K562 (cell line): ENCODE measurements around the gene UBAC2. TPM values are rescaled to one million over a fixed set of nuclear protein-coding genes. Genes with fewer than 3 reads are reported as not detected.

Experiments used
- BRCA1 ChIP-seq, 2 experiments: fragments of 450-650 bp in 1 of 2; sonication (generic) in 1 of 2; formaldehyde crosslinking in 1 of 2; IDR thresholded peaks; 2 replicates each; pipeline versions ENCODE4 v1.5.0 to v1.6.1; 2017 to 2020; ENCODE audit warnings: mild to moderate bottlenecking in 1 of 2, missing genetic modification reagents in 1 of 2
- BRF2 ChIP-seq: IDR thresholded peaks from 3 replicates; pipeline ENCODE4 v1.6.1; 2011; ENCODE audit warnings: borderline replicate concordance, mild to moderate bottlenecking; ENCODE audit not compliant: insufficient read length, insufficient read depth
- CBX8 ChIP-seq: fragments of 200-600 bp; sonication (generic); IDR thresholded peaks from 2 replicates; pipeline ENCODE4 v1.6.1; 2012; ENCODE audit warnings: borderline replicate concordance, mixed run types, low read depth, mild to moderate bottlenecking, moderate library complexity, mixed read lengths, low read length, control low read depth, inconsistent platforms; ENCODE audit not compliant: poor library complexity, severe bottlenecking; ENCODE audit errors: extremely low read depth
- NR4A1 ChIP-seq, 2 experiments: fragments of 250-450 bp in 1 of 2; fragments of 450-650 bp in 1 of 2; sonication (Bioruptor Pico) in 1 of 2; IDR thresholded peaks; 2 replicates each; pipeline versions ENCODE4 v1.4.0 to v1.6.1; 2016 to 2020; ENCODE audit warnings: mild to moderate bottlenecking in 2 of 2, missing compliant biosample characterization in 1 of 2, missing genetic modification characterization in 1 of 2, moderate library complexity in 1 of 2
- polyA plus RNA-seq, 8 experiments: library from polyadenylated mRNA; depleted of rRNA in 4 of 8; stranded (reverse) in 5 of 8; unstranded in 3 of 8; fragments of >200 nt; fragmentation: Nextera tagmentation in 2 of 8; fragmentation: Illumina TruSeq in 1 of 8; extraction: Ambion mirVana in 2 of 8; extraction: Trizol in 1 of 8; gene quantifications; 2 replicates each; pipeline versions ENCODE4 v1.2.1 to v1.2.3, GENCODE V29; 2011 to 2014; ENCODE audit warnings: inconsistent platforms in 1 of 8, missing spikeins in 1 of 8
- total RNA-seq, 7 experiments: library from RNA; depleted of rRNA in 6 of 7; stranded (reverse); fragments of >200 nt in 6 of 7; fragmentation: Illumina TruSeq in 2 of 7; extraction: Trizol in 2 of 7; gene quantifications; 2 replicates each; pipeline versions ENCODE4 v1.2.1 to v1.2.3, GENCODE V29; 2011 to 2021; ENCODE audit warnings: low replicate concordance in 1 of 7
- TF ChIP-seq, protein P1 (sequence below): fragments of 450-650 bp; IDR thresholded peaks from 2 replicates; pipeline ENCODE4 v1.6.1; 2016; ENCODE audit warnings: low read depth

UBAC2 gene
- total and polyA plus RNA-seq, 9 of the 15 experiments (the other 6 are each of a cell fraction or from before 2014, with no cell fraction given), result 6.0 to 84.1 (median 32.3) TPM

DNA sequence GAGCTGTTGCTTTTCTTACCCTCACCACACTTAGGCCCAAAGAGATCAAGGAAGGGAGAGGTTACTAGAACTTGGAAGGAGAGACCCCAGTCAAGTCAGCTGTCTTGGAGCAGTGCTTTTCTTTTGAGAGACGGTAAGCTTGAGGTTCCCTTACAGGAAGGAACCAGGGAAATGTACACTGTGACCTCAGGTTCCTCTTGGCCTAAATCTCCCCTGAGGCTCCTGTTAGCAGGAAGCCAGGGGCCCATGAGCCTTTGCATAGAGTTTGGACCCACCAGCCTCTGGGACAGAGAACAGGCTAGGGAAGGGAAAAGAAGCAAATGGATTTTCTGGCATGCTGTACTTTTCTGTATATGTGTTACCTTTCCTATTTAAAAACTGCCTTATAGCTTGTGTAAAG is 63.4 kb downstream of the UBAC2 start (continued):
- no peak for TF ChIP-seq NR4A1 (CRISPR knock-in tag; IDR thresholded peaks at IDR 0.05)
- TF ChIP-seq NR4A1 (tag; IDR thresholded peaks at IDR 0.05), result no peak
- TF ChIP-seq BRCA1 (IDR thresholded peaks at IDR 0.05), result no peak
- no peak for TF ChIP-seq BRCA1 (CRISPR knock-in tag; IDR thresholded peaks at IDR 0.05)
- TF ChIP-seq, protein P1, sequence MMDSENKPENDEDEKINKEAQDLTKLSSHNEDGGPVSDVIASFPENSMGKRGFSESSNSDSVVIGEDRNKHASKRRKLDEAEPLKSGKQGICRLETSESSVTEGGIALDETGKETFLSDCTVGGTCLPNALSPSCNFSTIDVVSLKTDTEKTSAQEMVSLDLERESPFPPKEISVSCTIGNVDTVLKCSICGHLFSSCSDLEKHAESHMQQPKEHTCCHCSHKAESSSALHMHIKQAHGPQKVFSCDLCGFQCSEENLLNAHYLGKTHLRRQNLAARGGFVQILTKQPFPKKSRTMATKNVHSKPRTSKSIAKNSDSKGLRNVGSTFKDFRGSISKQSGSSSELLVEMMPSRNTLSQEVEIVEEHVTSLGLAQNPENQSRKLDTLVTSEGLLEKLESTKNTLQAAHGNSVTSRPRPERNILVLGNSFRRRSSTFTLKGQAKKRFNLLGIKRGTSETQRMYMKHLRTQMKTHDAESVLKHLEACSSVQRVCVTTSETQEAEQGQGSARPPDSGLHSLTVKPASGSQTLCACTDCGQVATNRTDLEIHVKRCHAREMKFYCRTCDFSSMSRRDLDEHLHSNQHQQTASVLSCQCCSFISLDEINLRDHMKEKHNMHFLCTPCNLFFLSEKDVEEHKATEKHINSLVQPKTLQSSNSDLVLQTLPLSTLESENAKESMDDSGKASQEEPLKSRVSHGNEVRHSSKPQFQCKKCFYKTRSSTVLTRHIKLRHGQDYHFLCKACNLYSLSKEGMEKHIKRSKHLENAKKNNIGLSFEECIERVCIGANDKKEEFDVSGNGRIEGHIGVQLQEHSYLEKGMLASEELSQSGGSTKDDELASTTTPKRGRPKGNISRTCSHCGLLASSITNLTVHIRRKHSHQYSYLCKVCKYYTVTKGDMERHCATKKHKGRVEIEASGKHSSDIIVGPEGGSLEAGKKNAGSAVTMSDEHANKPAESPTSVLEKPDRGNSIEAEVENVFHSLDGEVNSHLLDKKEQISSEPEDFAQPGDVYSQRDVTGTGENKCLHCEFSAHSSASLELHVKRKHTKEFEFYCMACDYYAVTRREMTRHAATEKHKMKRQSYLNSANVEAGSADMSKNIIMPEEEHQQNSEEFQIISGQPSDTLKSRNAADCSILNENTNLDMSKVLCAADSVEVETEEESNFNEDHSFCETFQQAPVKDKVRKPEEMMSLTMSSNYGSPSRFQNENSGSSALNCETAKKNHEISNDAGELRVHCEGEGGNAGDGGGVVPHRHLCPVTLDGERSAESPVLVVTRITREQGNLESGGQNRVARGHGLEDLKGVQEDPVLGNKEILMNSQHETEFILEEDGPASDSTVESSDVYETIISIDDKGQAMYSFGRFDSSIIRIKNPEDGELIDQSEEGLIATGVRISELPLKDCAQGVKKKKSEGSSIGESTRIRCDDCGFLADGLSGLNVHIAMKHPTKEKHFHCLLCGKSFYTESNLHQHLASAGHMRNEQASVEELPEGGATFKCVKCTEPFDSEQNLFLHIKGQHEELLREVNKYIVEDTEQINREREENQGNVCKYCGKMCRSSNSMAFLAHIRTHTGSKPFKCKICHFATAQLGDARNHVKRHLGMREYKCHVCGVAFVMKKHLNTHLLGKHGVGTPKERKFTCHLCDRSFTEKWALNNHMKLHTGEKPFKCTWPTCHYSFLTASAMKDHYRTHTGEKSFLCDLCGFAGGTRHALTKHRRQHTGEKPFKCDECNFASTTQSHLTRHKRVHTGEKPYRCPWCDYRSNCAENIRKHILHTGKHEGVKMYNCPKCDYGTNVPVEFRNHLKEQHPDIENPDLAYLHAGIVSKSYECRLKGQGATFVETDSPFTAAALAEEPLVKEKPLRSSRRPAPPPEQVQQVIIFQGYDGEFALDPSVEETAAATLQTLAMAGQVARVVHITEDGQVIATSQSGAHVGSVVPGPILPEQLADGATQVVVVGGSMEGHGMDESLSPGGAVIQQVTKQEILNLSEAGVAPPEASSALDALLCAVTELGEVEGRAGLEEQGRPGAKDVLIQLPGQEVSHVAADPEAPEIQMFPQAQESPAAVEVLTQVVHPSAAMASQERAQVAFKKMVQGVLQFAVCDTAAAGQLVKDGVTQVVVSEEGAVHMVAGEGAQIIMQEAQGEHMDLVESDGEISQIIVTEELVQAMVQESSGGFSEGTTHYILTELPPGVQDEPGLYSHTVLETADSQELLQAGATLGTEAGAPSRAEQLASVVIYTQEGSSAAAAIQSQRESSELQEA, result no peak
- no peak for TF ChIP-seq BRF2
- TF ChIP-seq CBX8, result no peak
- TF ChIP-seq, all 486 proteins: peak for 0
